ENCODE measurements around the gene SORCS3.

DNA sequence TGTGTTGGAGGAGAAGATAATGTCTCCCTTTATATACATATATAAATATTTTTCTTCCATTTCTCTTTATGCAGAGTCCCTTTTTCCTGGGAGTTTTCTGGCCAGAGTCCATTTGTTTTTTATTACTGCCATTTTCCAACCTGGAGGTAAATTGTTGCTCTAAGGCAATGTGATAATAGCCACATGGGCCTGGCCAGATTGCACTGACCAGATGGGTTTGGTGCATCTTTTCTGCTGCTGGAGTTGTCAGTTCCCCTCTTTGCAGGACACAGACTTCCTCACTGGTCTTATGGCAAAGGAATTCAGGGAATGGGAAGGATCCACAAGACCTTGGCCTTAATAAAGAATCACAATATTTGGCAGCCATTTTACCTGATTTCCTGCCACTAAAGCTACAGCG lies 254.9 kb downstream of the SORCS3 start:
- TF ChIP-seq, protein P1, sequence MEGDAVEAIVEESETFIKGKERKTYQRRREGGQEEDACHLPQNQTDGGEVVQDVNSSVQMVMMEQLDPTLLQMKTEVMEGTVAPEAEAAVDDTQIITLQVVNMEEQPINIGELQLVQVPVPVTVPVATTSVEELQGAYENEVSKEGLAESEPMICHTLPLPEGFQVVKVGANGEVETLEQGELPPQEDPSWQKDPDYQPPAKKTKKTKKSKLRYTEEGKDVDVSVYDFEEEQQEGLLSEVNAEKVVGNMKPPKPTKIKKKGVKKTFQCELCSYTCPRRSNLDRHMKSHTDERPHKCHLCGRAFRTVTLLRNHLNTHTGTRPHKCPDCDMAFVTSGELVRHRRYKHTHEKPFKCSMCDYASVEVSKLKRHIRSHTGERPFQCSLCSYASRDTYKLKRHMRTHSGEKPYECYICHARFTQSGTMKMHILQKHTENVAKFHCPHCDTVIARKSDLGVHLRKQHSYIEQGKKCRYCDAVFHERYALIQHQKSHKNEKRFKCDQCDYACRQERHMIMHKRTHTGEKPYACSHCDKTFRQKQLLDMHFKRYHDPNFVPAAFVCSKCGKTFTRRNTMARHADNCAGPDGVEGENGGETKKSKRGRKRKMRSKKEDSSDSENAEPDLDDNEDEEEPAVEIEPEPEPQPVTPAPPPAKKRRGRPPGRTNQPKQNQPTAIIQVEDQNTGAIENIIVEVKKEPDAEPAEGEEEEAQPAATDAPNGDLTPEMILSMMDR (conservative IDR thresholded peaks at IDR 0.05; ENCODE audit: low read length), result no peak
- TF ChIP-seq EZH2phosphoT487 (IDR thresholded peaks at IDR 0.05; ENCODE audit: borderline replicate concordance), result no peak

All from Loucy (cell line).